Anterior cingulate cortex (tissue), 58 donors: Measurements from ENCODE around the gene PRKCI.
"Not testable (repeated sequence)": the region's sequence is repeated elsewhere in the genome, so short reads cannot be mapped to it uniquely, and the experiment has no call there.

Source experiments
- DNase-seq, 58 donors: peaks; one replicate each; lab custom pipeline; 2025; lab: John Stamatoyannopoulos, UW

PRKCI gene

GRCh38 chr3:170222647-170223541 lies 670 bp downstream of the PRKCI start:
- DNase-seq: peak in 39 of 58 donors; percentile 8 to 71 (median 43)

GRCh38 chr3:170225166-170225565 lies 2.9 kb downstream of the PRKCI start:
- no peak for DNase-seq

GRCh38 chr3:170226426-170226960 lies 4.3 kb downstream of the PRKCI start:
- DNase-seq: no peak

- no peak for DNase-seq
These were observed 6.0 kb downstream of the PRKCI start for GRCh38 chr3:170228093-170228766.

- no peak for DNase-seq
These were observed 10.0 kb downstream of the PRKCI start for GRCh38 chr3:170232266-170232665.

- no peak for DNase-seq
These were observed 11.3 kb downstream of the PRKCI start for GRCh38 chr3:170233530-170233929.

- DNase-seq: no peak
These were observed 17.9 kb downstream of the PRKCI start for GRCh38 chr3:170240142-170240541.

- no peak for DNase-seq
These were observed 18.4 kb downstream of the PRKCI start for GRCh38 chr3:170240671-170241070.

- DNase-seq: no peak
These were observed 22.4 kb downstream of the PRKCI start for GRCh38 chr3:170244576-170244975.

GRCh38 chr3:170247875-170248274 lies 25.7 kb downstream of the PRKCI start:
- DNase-seq: no peak

- DNase-seq: no peak
These were observed 34.4 kb downstream of the PRKCI start for GRCh38 chr3:170256597-170256996.

- DNase-seq: no peak
These were observed 34.9 kb downstream of the PRKCI start for GRCh38 chr3:170257145-170257544.

- DNase-seq: no peak
These were observed 35.9 kb downstream of the PRKCI start for GRCh38 chr3:170258105-170258487.

GRCh38 chr3:170259907-170260306 lies 37.7 kb downstream of the PRKCI start:
- no peak for DNase-seq

GRCh38 chr3:170267793-170268192 lies 45.6 kb downstream of the PRKCI start:
- DNase-seq: no peak

GRCh38 chr3:170269673-170270254 lies 47.5 kb downstream of the PRKCI start:
- not testable (repeated sequence) for DNase-seq

- no peak for DNase-seq
These were observed 48.2 kb downstream of the PRKCI start for GRCh38 chr3:170270282-170270881.

GRCh38 chr3:170274641-170275040 lies 52.4 kb downstream of the PRKCI start:
- DNase-seq: no peak

GRCh38 chr3:170275832-170276231 lies 53.6 kb downstream of the PRKCI start:
- DNase-seq: no peak

GRCh38 chr3:170277311-170277710 lies 55.1 kb downstream of the PRKCI start:
- DNase-seq: not testable (repeated sequence)
